ENCODE measurements around the gene PLEKHM3.

DNA sequence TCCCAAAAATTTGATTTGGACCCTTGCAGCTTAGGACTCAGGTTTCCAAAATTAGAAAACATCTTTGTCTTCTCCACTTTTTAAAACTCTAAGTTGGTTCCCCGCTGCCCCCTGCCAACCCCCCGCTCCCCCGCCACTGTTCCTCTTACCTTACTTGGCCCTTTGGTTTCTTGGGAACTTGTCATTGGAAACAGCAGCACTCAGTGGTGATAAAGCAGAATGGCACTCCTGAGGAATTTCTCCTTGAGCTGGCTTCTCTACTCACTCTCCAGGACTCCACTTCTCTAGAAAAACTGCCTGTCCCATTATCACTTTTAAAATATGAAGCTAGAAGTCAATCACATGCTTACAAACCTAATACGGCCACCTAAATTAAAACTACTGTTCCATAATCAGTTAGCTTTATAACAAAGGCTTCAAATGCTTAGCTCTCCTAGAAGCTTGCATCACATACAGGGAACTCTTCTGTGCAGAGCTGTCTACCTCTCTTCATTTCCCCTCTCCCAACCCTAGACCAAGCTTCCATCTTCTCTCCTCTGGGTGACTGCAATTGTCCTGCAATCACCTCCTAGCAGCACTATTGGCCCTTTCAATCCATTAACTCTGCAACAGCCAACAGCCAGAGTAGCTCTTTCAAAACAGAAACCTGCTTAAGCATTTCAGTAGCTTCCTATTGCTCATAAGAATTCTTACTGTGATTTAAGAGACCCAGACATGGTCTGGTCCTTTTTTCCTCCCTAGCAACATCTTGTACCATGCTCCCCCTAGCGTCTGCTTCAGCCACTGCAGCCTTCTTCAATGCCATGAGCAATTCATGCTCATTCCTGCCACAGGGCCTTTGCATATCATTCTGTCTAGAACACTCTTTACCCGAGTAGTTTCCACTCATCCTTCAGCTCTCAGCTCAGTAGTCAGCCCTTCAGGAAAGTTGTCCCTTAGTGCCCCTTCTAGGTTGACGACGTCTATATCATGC, 15.2 kb upstream of the PLEKHM3 start:
- TF ChIP-seq CTCF (IDR thresholded peaks at IDR 0.05; ENCODE audit: insufficient read depth, low read length): peak; percentile 75
- TF ChIP-seq, protein P1, sequence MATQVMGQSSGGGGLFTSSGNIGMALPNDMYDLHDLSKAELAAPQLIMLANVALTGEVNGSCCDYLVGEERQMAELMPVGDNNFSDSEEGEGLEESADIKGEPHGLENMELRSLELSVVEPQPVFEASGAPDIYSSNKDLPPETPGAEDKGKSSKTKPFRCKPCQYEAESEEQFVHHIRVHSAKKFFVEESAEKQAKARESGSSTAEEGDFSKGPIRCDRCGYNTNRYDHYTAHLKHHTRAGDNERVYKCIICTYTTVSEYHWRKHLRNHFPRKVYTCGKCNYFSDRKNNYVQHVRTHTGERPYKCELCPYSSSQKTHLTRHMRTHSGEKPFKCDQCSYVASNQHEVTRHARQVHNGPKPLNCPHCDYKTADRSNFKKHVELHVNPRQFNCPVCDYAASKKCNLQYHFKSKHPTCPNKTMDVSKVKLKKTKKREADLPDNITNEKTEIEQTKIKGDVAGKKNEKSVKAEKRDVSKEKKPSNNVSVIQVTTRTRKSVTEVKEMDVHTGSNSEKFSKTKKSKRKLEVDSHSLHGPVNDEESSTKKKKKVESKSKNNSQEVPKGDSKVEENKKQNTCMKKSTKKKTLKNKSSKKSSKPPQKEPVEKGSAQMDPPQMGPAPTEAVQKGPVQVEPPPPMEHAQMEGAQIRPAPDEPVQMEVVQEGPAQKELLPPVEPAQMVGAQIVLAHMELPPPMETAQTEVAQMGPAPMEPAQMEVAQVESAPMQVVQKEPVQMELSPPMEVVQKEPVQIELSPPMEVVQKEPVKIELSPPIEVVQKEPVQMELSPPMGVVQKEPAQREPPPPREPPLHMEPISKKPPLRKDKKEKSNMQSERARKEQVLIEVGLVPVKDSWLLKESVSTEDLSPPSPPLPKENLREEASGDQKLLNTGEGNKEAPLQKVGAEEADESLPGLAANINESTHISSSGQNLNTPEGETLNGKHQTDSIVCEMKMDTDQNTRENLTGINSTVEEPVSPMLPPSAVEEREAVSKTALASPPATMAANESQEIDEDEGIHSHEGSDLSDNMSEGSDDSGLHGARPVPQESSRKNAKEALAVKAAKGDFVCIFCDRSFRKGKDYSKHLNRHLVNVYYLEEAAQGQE (IDR thresholded peaks at IDR 0.05; ENCODE audit: insufficient replicate concordance, low read depth): no peak
- no peak for TF ChIP-seq POLR2AphosphoS5 (IDR thresholded peaks at IDR 0.05; ENCODE audit: low read depth)
